ENCODE measurements around the gene KLHL29.

- TF ChIP-seq CTCF (IDR thresholded peaks at IDR 0.05; ENCODE audit: poor library complexity) (no peak), EZH2phosphoT487 (IDR thresholded peaks at IDR 0.05; ENCODE audit: low read depth, severe bottlenecking, unreplicated experiment) (no peak)
Measured at GRCh38 chr2:23505218-23505983, 120.4 kb downstream of the KLHL29 start.

Data from hepatocyte (in vitro differentiated cells).